Gastrocnemius medialis (tissue), 4 donors: ENCODE results near the gene CRYGA.

Experiments
- POLR2A ChIP-seq, 2 donors: fragments of 450-650 bp; IDR thresholded peaks; one replicate each; pipeline ENCODE4 v1.6.1; 2017; ENCODE audit warnings: antibody characterized with exemption in 2 of 2, mild to moderate bottlenecking in 2 of 2, moderate library complexity in 2 of 2
- TF ChIP-seq, protein P1 (sequence below), 5 experiments: fragments of 450-650 bp in 3 of 5; fragments of 200-600 bp in 2 of 5; sonication (generic) in 2 of 5; IDR thresholded peaks in 4 of 5; conservative IDR thresholded peaks in 1 of 5; 1 replicate in 4 of 5; 2 replicates in 1 of 5; pipeline ENCODE4 v1.5.1; 2016 to 2019; ENCODE audit warnings: antibody characterized with exemption in 5 of 5, mild to moderate bottlenecking in 3 of 5, moderate library complexity in 3 of 5

DNA sequence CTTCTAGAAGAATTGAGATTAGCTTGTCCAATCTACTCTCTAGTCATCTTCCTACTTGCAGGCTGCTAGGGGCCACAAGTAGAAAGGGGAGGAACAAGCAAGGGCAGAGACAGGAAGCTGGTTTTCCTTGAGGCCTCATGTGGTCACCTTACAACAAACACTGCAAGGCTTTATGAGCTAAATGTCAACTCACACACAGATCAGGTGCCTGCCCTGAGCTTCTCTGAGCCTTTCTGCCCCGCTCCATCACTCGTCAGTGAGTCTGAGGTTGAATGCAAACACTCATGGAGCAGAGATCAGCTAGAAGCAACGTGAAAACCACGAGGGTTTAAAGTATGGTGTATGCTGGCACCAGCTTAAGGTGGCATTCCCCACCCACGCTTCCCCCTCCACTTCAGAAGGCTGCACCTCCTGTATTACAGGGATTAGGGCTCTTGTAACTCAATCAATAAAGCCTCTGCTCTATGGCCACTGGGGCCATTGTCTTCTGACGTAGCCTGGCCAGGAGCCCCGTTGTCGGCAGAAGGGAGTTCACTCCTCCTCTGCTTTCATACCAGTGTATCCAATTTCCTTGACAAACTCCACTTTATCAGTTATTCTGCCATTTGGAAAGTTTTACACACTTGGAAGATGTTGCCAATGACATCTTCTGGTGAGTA, 28.3 kb downstream of the CRYGA start:
- TF ChIP-seq, protein P1, sequence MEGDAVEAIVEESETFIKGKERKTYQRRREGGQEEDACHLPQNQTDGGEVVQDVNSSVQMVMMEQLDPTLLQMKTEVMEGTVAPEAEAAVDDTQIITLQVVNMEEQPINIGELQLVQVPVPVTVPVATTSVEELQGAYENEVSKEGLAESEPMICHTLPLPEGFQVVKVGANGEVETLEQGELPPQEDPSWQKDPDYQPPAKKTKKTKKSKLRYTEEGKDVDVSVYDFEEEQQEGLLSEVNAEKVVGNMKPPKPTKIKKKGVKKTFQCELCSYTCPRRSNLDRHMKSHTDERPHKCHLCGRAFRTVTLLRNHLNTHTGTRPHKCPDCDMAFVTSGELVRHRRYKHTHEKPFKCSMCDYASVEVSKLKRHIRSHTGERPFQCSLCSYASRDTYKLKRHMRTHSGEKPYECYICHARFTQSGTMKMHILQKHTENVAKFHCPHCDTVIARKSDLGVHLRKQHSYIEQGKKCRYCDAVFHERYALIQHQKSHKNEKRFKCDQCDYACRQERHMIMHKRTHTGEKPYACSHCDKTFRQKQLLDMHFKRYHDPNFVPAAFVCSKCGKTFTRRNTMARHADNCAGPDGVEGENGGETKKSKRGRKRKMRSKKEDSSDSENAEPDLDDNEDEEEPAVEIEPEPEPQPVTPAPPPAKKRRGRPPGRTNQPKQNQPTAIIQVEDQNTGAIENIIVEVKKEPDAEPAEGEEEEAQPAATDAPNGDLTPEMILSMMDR (IDR thresholded peaks at IDR 0.05 in 4 of 5, conservative IDR thresholded peaks at IDR 0.05 in 1 of 5) = no peak
- no peak for TF ChIP-seq POLR2A (IDR thresholded peaks at IDR 0.05)
